SK-N-SH treated with all-trans-retinoic acid at 6 μM for 48 hours (cell line): ENCODE measurements around the gene FAM237A.

Source experiments
- ATAC-seq: fragments of 200-7000 bp; cut with Tn5 transposase; 3 replicates; pipeline ENCODE4 v1.9.1; 2020; ENCODE audit warnings: mild to moderate bottlenecking, moderate library complexity
- ARNTL ChIP-seq: fragments of 450-650 bp; formaldehyde crosslinking; IDR thresholded peaks from 2 replicates; pipeline ENCODE4 v1.5.0; 2020; ENCODE audit warnings: low read depth, mild to moderate bottlenecking, moderate library complexity, borderline replicate concordance
- CSDC2 ChIP-seq: fragments of 250-450 bp; sonication (Bioruptor Pico); IDR thresholded peaks from 2 replicates; pipeline ENCODE4 v1.5.0; 2020; ENCODE audit warnings: mild to moderate bottlenecking, moderate library complexity
- CSRNP3 ChIP-seq: fragments of 250-450 bp; sonication (Bioruptor Pico); IDR thresholded peaks from 2 replicates; pipeline ENCODE4 v1.5.1; 2021; ENCODE audit warnings: mild to moderate bottlenecking, moderate library complexity
- ESRRG ChIP-seq: fragments of 250-450 bp; sonication (Bioruptor Pico); IDR thresholded peaks from 2 replicates; pipeline ENCODE4 v1.6.1; 2021; ENCODE audit warnings: mild to moderate bottlenecking
- GLIS3 ChIP-seq: fragments of 250-450 bp; sonication (Bioruptor Pico); IDR thresholded peaks from 2 replicates; pipeline ENCODE4 v1.5.0; 2020; ENCODE audit warnings: mild to moderate bottlenecking, moderate library complexity
- ISL1 ChIP-seq: fragments of 250-450 bp; sonication (Bioruptor Pico); IDR thresholded peaks from 2 replicates; pipeline ENCODE4 v2.1.2; 2022; ENCODE audit warnings: mild to moderate bottlenecking, moderate library complexity
- OSR1 ChIP-seq: fragments of 250-450 bp; sonication (Bioruptor Pico); IDR thresholded peaks from 2 replicates; pipeline ENCODE4 v1.8.0; 2022; ENCODE audit warnings: moderate library complexity, mild to moderate bottlenecking, inconsistent platforms
- PATZ1 ChIP-seq: fragments of 250-450 bp; sonication (Bioruptor Pico); IDR thresholded peaks from 2 replicates; pipeline ENCODE4 v1.8.0; 2020; ENCODE audit warnings: mild to moderate bottlenecking, moderate library complexity, borderline replicate concordance
- POU6F1 ChIP-seq: fragments of 250-450 bp; sonication (Bioruptor Pico); IDR thresholded peaks from 2 replicates; pipeline ENCODE4 v1.8.0; 2021; ENCODE audit warnings: low read depth, mild to moderate bottlenecking, moderate library complexity, borderline replicate concordance
- PPARA ChIP-seq: fragments of 250-450 bp; sonication (Bioruptor Pico); IDR thresholded peaks from 2 replicates; pipeline ENCODE4 v1.5.0; 2020; ENCODE audit warnings: mild to moderate bottlenecking, borderline replicate concordance
- RARB ChIP-seq: fragments of 250-450 bp; sonication (Bioruptor Pico); IDR thresholded peaks from 2 replicates; pipeline ENCODE4 v1.8.0; 2021; ENCODE audit warnings: mild to moderate bottlenecking, moderate library complexity
- SNAI2 ChIP-seq: fragments of 250-450 bp; sonication (Bioruptor Pico); IDR thresholded peaks from 2 replicates; pipeline ENCODE4 v1.5.0; 2020; ENCODE audit warnings: mild to moderate bottlenecking, moderate library complexity
- TCF4 ChIP-seq: fragments of 250-450 bp; sonication (Bioruptor Pico); IDR thresholded peaks from 2 replicates; pipeline ENCODE4 v1.8.0; 2021; ENCODE audit warnings: mild to moderate bottlenecking, moderate library complexity, borderline replicate concordance
- TOX ChIP-seq: fragments of 250-450 bp; sonication (Bioruptor Pico); IDR thresholded peaks from 2 replicates; pipeline ENCODE4 v1.8.0; 2021; ENCODE audit warnings: mild to moderate bottlenecking, moderate library complexity, borderline replicate concordance
- TSHZ2 ChIP-seq: fragments of 250-450 bp; sonication (Bioruptor Pico); IDR thresholded peaks from 2 replicates; pipeline ENCODE4 v1.5.0; 2020; ENCODE audit warnings: mild to moderate bottlenecking, moderate library complexity
- ZC3H10 ChIP-seq: fragments of 250-450 bp; sonication (Bioruptor Pico); IDR thresholded peaks from 2 replicates; pipeline ENCODE4 v1.5.1; 2021; ENCODE audit warnings: mild to moderate bottlenecking, moderate library complexity
- ZFP3 ChIP-seq: fragments of 250-450 bp; sonication (Bioruptor Pico); IDR thresholded peaks from 2 replicates; pipeline ENCODE4 v1.5.0; 2020; ENCODE audit warnings: mild to moderate bottlenecking, moderate library complexity
- ZFP30 ChIP-seq: fragments of 450-650 bp; formaldehyde crosslinking; IDR thresholded peaks from 2 replicates; pipeline ENCODE4 v1.5.0; 2022; ENCODE audit warnings: mild to moderate bottlenecking, moderate library complexity
- ZNF565 ChIP-seq: fragments of 450-650 bp; formaldehyde crosslinking; conservative IDR thresholded peaks from 2 replicates; pipeline ENCODE4 v1.5.0; 2020; ENCODE audit warnings: low read depth, mild to moderate bottlenecking, moderate library complexity
- ZNF70 ChIP-seq: fragments of 450-650 bp; formaldehyde crosslinking; IDR thresholded peaks from 2 replicates; pipeline ENCODE4 v1.5.0; 2020; ENCODE audit warnings: mild to moderate bottlenecking, moderate library complexity
- ZNF8 ChIP-seq: fragments of 450-650 bp; formaldehyde crosslinking; IDR thresholded peaks from 2 replicates; pipeline ENCODE4 v1.5.0; 2020; ENCODE audit warnings: mild to moderate bottlenecking, moderate library complexity

The FAM237A gene

GRCh38 chr2:206647985-206648384 lies 5.7 kb downstream of the FAM237A start (continued):
- no peak for TF ChIP-seq TSHZ2 (CRISPR knock-in tag)

GRCh38 chr2:206657087-206657486 lies 14.8 kb downstream of the FAM237A start:
- no peak for TF ChIP-seq TOX
- no peak for TF ChIP-seq ZNF565 (CRISPR knock-in tag)
- no peak for TF ChIP-seq ZFP3 (CRISPR knock-in tag)
- TF ChIP-seq SNAI2 (CRISPR knock-in tag): no peak
- TF ChIP-seq ZFP30 (CRISPR knock-in tag): no peak
- TF ChIP-seq OSR1: no peak
- TF ChIP-seq ARNTL (CRISPR knock-in tag): no peak
- TF ChIP-seq ESRRG (CRISPR knock-in tag): no peak
- TF ChIP-seq CSRNP3: no peak
- TF ChIP-seq PPARA (CRISPR knock-in tag): no peak
- no peak for TF ChIP-seq PATZ1 (CRISPR knock-in tag)
- no peak for TF ChIP-seq CSDC2 (CRISPR knock-in tag)
- TF ChIP-seq ZC3H10 (CRISPR knock-in tag): no peak
- TF ChIP-seq ZNF8 (CRISPR knock-in tag): no peak
- TF ChIP-seq TCF4 (CRISPR knock-in tag): no peak
- TF ChIP-seq, all 23 proteins: peak for 0
- ATAC-seq: no peak

GRCh38 chr2:206665251-206665650 lies 23.0 kb downstream of the FAM237A start:
- TF ChIP-seq TCF4 (CRISPR knock-in tag) (no peak), CSRNP3 (no peak), PPARA (CRISPR knock-in tag) (no peak)

GRCh38 chr2:206670531-206671319 lies 28.4 kb downstream of the FAM237A start:
- no peak for TF ChIP-seq ZC3H10 (CRISPR knock-in tag)
- ATAC-seq: no peak

More at GRCh38 chr2:206665251-206665650, 23.0 kb downstream of the FAM237A start:
- ATAC-seq: no peak

GRCh38 chr2:206683546-206683945 lies 41.3 kb downstream of the FAM237A start:
- no peak for ATAC-seq
- TF ChIP-seq GLIS3 (no peak), ZC3H10 (CRISPR knock-in tag) (no peak), SNAI2 (CRISPR knock-in tag) (no peak), ZNF8 (CRISPR knock-in tag) (no peak), ISL1 (CRISPR knock-in tag) (no peak), ZFP30 (CRISPR knock-in tag) (no peak), TOX (no peak), ZNF70 (CRISPR knock-in tag) (no peak), TCF4 (CRISPR knock-in tag) (no peak), PATZ1 (CRISPR knock-in tag) (no peak), RARB (no peak), PPARA (CRISPR knock-in tag) (no peak), ZFP3 (CRISPR knock-in tag) (no peak), POU6F1 (CRISPR knock-in tag) (no peak), CSDC2 (CRISPR knock-in tag) (no peak), ESRRG (CRISPR knock-in tag) (no peak)
